Adipocyte (in vitro differentiated cells): ENCODE data around the gene ADGRA3.
"Not testable (repeated sequence)": the region's sequence is repeated elsewhere in the genome, so short reads cannot be mapped to it uniquely, and the experiment has no call there.

Source experiments
- DNase-seq: peaks from one replicate; pipeline ENCODE4 v3.0.0-alpha.2; 2015; ENCODE audit warnings: low read depth
- H3K27me3 ChIP-seq: replicated peaks from 2 replicates; pipeline ENCODE4 v1.7.0; 2013; ENCODE audit warnings: mild to moderate bottlenecking, low read length, moderate library complexity; ENCODE audit not compliant: control insufficient read depth, insufficient read depth
- H3K36me3 ChIP-seq: 2 replicates; pipeline ENCODE4 v1.7.0; 2013; ENCODE audit warnings: low read length, mild to moderate bottlenecking, moderate library complexity; ENCODE audit not compliant: control insufficient read depth, insufficient read depth, severe bottlenecking
- H3K4me1 ChIP-seq: 2 replicates; pipeline ENCODE4 v1.7.0; 2013; ENCODE audit warnings: mild to moderate bottlenecking, low read length, moderate library complexity; ENCODE audit not compliant: control insufficient read depth, insufficient read depth
- H3K4me3 ChIP-seq: 2 replicates; pipeline ENCODE4 v1.7.0; 2013; ENCODE audit warnings: mild to moderate bottlenecking, low read length, moderate library complexity
- H3K9ac ChIP-seq: 2 replicates; pipeline ENCODE4 v1.7.0; 2013; ENCODE audit warnings: mild to moderate bottlenecking, low read length, moderate library complexity
- H3K9me3 ChIP-seq: 2 replicates; pipeline ENCODE4 v1.7.0; 2013; ENCODE audit warnings: mild to moderate bottlenecking, low read length, moderate library complexity; ENCODE audit not compliant: control insufficient read depth

The ADGRA3 gene

DNA sequence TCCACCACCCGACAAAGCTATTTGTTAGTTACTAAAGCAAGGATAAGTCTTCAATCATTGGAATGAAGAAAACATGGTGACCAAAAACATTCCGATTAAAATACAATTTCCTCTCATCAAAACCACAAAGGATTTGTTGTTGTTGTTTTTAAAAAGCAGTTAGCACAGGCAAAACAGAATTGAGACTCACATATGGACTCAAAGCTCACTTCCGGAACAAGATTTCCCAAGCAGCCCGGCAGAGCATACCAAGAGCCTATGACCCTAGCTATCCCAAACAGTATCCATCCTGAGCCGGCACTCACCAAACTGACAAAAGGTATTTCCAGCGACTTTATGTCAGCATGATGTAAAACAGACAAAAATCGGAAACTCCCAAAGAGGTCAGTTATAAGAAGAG is 39.9 kb downstream of the ADGRA3 start:
- no peaks in the 10 kb centered on the region for H3K9me3 ChIP-seq
- H3K4me3 ChIP-seq = no peak overlapping the region
- H3K4me1 ChIP-seq = no peaks in the 10 kb centered on the region
- H3K27me3 ChIP-seq = no peaks in the 10 kb centered on the region
- no peak for DNase-seq
- no peak overlapping the region for H3K9ac ChIP-seq
- no peaks in the 10 kb centered on the region for H3K36me3 ChIP-seq

- not testable (repeated sequence) for H3K36me3 ChIP-seq, H3K27me3 ChIP-seq, H3K9me3 ChIP-seq, DNase-seq, H3K9ac ChIP-seq, H3K4me3 ChIP-seq, H3K4me1 ChIP-seq
Observed at GRCh38 chr4:22475311-22475646, 40.6 kb downstream of the ADGRA3 start.

GRCh38 chr4:22474636-22475310 is 41.1 kb downstream of the ADGRA3 start:
- Histone ChIP-seq H3K9me3 (no peaks in the 10 kb centered on the region), H3K4me1 (no peaks in the 10 kb centered on the region), H3K4me3 (no peak overlapping the region), H3K9ac (no peak overlapping the region), H3K36me3 (no peaks in the 10 kb centered on the region), H3K27me3 (no peaks in the 10 kb centered on the region)
- DNase-seq = peak; percentile 16

DNA sequence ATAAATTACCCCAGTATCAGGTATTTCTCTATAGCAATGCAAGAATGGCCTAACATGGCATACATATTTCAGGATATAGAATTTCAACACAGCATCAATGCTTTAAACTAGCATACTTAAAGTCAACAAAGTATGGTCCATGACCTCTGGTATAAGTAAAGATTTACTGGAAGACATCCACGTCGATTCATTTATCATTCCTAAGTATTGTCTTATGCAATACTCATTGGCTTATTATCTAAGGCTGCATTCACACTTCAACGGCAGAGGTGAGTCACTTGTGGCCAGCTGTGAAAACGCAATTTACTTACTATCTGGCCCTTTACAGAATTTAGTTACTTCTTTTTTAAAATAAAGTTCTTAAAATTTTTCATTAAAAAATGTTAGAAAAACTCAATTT is 42.6 kb downstream of the ADGRA3 start:
- Histone ChIP-seq H3K36me3 (no peaks in the 10 kb centered on the region), H3K27me3 (no peaks in the 10 kb centered on the region), H3K4me1 (no peaks in the 10 kb centered on the region), H3K9me3 (no peaks in the 10 kb centered on the region), H3K4me3 (no peak overlapping the region), H3K9ac (no peak overlapping the region)
- peak; percentile 27 for DNase-seq

GRCh38 chr4:22471999-22472461 is 43.8 kb downstream of the ADGRA3 start:
- Histone ChIP-seq H3K9me3 (no peaks in the 10 kb centered on the region), H3K36me3 (no peaks in the 10 kb centered on the region), H3K27me3 (no peaks in the 10 kb centered on the region), H3K4me1 (no peaks in the 10 kb centered on the region), H3K4me3 (no peak overlapping the region), H3K9ac (no peak overlapping the region)
- DNase-seq = no peak

DNA sequence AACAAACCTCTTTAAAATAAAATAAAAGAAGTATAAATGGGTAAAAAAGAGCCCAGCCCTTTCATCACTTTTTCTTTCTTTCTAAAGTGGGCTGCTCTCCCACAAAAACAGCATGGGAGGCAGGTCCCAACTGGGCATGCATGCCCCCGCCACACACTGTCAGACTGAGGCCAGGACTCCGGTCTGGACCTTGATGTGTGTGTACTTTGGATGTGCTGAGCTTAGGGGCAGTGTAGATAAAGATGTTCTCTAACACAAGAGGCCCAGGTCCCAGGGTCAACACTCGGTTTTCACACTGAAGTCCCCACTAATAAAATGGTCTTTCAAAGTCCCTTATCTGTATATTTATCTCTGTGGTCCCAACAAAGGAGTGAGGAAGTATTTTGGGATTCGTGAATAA is 44.4 kb downstream of the ADGRA3 start:
- Histone ChIP-seq H3K27me3 (no peaks in the 10 kb centered on the region), H3K36me3 (no peaks in the 10 kb centered on the region), H3K9me3 (no peaks in the 10 kb centered on the region), H3K4me3 (no peak overlapping the region), H3K9ac (no peak overlapping the region), H3K4me1 (no peaks in the 10 kb centered on the region)
- no peak for DNase-seq

- no peak overlapping the region for H3K9ac ChIP-seq
- H3K36me3 ChIP-seq = no peaks in the 10 kb centered on the region
- no peaks in the 10 kb centered on the region for H3K4me1 ChIP-seq
- DNase-seq = no peak
- H3K27me3 ChIP-seq = no peaks in the 10 kb centered on the region
- no peak overlapping the region for H3K4me3 ChIP-seq
- no peaks in the 10 kb centered on the region for H3K9me3 ChIP-seq
Observed at GRCh38 chr4:22466581-22466980, 49.3 kb downstream of the ADGRA3 start.

- no peaks in the 10 kb centered on the region for H3K9me3 ChIP-seq
- no peak overlapping the region for H3K4me3 ChIP-seq
- H3K9ac ChIP-seq = no peak overlapping the region
- no peaks in the 10 kb centered on the region for H3K36me3 ChIP-seq
- no peaks in the 10 kb centered on the region for H3K4me1 ChIP-seq
- DNase-seq = no peak
- no peaks in the 10 kb centered on the region for H3K27me3 ChIP-seq
Observed at GRCh38 chr4:22465996-22466395, 49.9 kb downstream of the ADGRA3 start.

- Histone ChIP-seq H3K27me3 (no peaks in the 10 kb centered on the region), H3K4me1 (no peaks in the 10 kb centered on the region), H3K4me3 (no peak overlapping the region), H3K36me3 (no peaks in the 10 kb centered on the region), H3K9ac (no peak overlapping the region), H3K9me3 (no peaks in the 10 kb centered on the region)
- DNase-seq = no peak
Observed at GRCh38 chr4:22465349-22465748, 50.5 kb downstream of the ADGRA3 start.

DNA sequence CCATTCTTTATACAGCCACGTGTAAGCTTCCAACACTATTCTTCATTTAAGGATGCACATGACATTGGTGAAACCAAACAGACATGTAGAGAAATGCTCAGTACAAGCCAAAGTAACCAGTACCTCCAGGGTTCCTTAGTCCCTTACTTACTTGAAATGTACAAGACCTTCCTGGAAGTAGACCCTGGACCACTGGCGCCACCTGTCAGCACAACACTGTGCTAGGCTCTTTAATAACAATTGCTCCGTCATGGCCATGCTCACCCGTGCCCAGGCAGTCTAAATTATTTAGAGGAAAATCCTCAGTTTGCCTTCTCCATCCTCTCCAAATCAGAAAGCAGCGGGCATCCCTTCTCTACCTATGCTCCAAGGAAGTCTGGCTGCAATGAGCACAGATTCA is 52.7 kb downstream of the ADGRA3 start:
- Histone ChIP-seq H3K36me3 (no peaks in the 10 kb centered on the region), H3K4me3 (no peak overlapping the region), H3K4me1 (no peaks in the 10 kb centered on the region), H3K27me3 (no peaks in the 10 kb centered on the region), H3K9ac (no peak overlapping the region), H3K9me3 (no peaks in the 10 kb centered on the region)
- DNase-seq = no peak

- no peaks in the 10 kb centered on the region for H3K9me3 ChIP-seq
- no peaks in the 10 kb centered on the region for H3K36me3 ChIP-seq
- H3K4me3 ChIP-seq = no peak overlapping the region
- no peak overlapping the region for H3K9ac ChIP-seq
- H3K4me1 ChIP-seq = no peaks in the 10 kb centered on the region
- DNase-seq = no peak
- H3K27me3 ChIP-seq = no peaks in the 10 kb centered on the region
Observed at GRCh38 chr4:22462688-22463087, 53.2 kb downstream of the ADGRA3 start.

GRCh38 chr4:22460266-22460665 is 55.6 kb downstream of the ADGRA3 start:
- H3K27me3 ChIP-seq = no peaks in the 10 kb centered on the region
- H3K36me3 ChIP-seq = no peaks in the 10 kb centered on the region
- DNase-seq = no peak
- H3K9ac ChIP-seq = no peak overlapping the region
- peaks cover 1% of the 10 kb centered on the region for H3K4me1 ChIP-seq
- H3K4me3 ChIP-seq = no peak overlapping the region
- no peaks in the 10 kb centered on the region for H3K9me3 ChIP-seq
